Lung (tissue), 12 donors: ENCODE data around the gene RMI2. TPM values are rescaled to one million over a fixed set of nuclear protein-coding genes. Genes with fewer than 3 reads are reported as not detected.

ENCODE experiments used
- ATAC-seq: fragments of 200-7000 bp; cut with Tn5 transposase; one replicate; pipeline ENCODE4 v1.9.1; 2020; ENCODE audit warnings: moderate number of reproducible peaks; ENCODE audit not compliant: insufficient read depth, low FRiP score
- DNase-seq, 3 donors: peaks; one replicate each; pipeline ENCODE4 v3.0.0-alpha.2; 2013 to 2017
- H3K27ac ChIP-seq, 2 donors: one replicate each; pipeline ENCODE4 v1.5.1; 2013; ENCODE audit warnings: mild to moderate bottlenecking in 2 of 2, moderate library complexity in 2 of 2, control low read depth in 1 of 2, inconsistent platforms in 1 of 2, low read depth in 1 of 2, low read length in 1 of 2
- H3K27me3 ChIP-seq, 3 donors: one replicate each; pipeline ENCODE4 v1.5.1; 2013; ENCODE audit warnings: low read length in 2 of 3; ENCODE audit not compliant: control insufficient read depth in 3 of 3, insufficient read depth in 3 of 3
- H3K36me3 ChIP-seq, 4 donors: one replicate each; pipeline ENCODE4 v1.5.1; 2013; ENCODE audit warnings: low read length in 4 of 4, mild to moderate bottlenecking in 1 of 4, moderate library complexity in 1 of 4; ENCODE audit not compliant: control insufficient read depth in 4 of 4, insufficient read depth in 4 of 4
- H3K4me1 ChIP-seq, 5 donors: one replicate each; pipeline ENCODE4 v1.5.1; 2013; ENCODE audit warnings: low read length in 5 of 5, mild to moderate bottlenecking in 2 of 5, moderate library complexity in 1 of 5; ENCODE audit not compliant: control insufficient read depth in 5 of 5, insufficient read depth in 5 of 5
- H3K4me3 ChIP-seq: one replicate; pipeline ENCODE4 v1.5.1; 2013; ENCODE audit warnings: mild to moderate bottlenecking, control low read depth, moderate library complexity
- H3K9ac ChIP-seq, 2 donors: one replicate each; pipeline ENCODE4 v1.5.1; 2013; ENCODE audit warnings: low read length in 2 of 2, control low read depth in 1 of 2; ENCODE audit not compliant: insufficient read depth in 1 of 2
- H3K9me3 ChIP-seq, 4 donors: one replicate each; pipeline ENCODE4 v1.5.1; 2013; ENCODE audit warnings: low read length in 3 of 4, mild to moderate bottlenecking in 1 of 4, moderate library complexity in 1 of 4; ENCODE audit not compliant: control insufficient read depth in 4 of 4, insufficient read depth in 3 of 4
- CTCF ChIP-seq: IDR thresholded peaks from 2 replicates; pipeline ENCODE4 v1.5.1; 2012; ENCODE audit warnings: mild to moderate bottlenecking; ENCODE audit errors: control extremely low read depth, extremely low read depth
- WGBS, 2 donors: extraction: QIAGEN DNeasy Blood & Tissue Kit; methylation state at CpG; one replicate each; pipeline ENCODE4 v1.1.7; 2013; 5-methylcytosine and 5-hydroxymethylcytosine counted together
- polyA plus RNA-seq, 2 donors: library from polyadenylated mRNA; stranded (reverse); fragments of 200-250 nt; gene quantifications; one replicate each; pipeline ENCODE4 v1.2.1, GENCODE V29; 2013
- total RNA-seq, 2 donors: library from RNA; depleted of rRNA in 1 of 2; stranded (reverse); fragments of >200 nt in 1 of 2; gene quantifications; one replicate each; pipeline ENCODE4 v1.2.1, GENCODE V29; 2014 to 2021
- donor health status: control.
- donor health status: control.
- donor health status: Bipolar disorder and iron deficiency.
- donor health status: healthy.
- donor health status: DM: yes; HTN: yes; CAD: no.

Gene RMI2
- total and polyA plus RNA-seq, 4 donors, result 2.5 to 7.2 (median 4.5) TPM

- H3K4me1 ChIP-seq, result peaks cover 0 to 16% (median 5%) of the 10 kb centered on the region in 5 donors
- H3K27me3 ChIP-seq, result no peaks in the 10 kb centered on the region
- H3K9ac ChIP-seq, result no peak overlapping the region
- peaks cover 0 to 2% (median 0%) of the 10 kb centered on the region in 4 donors for H3K9me3 ChIP-seq
- ATAC-seq (no peak), DNase-seq (no peak)
- no peak overlapping the region for H3K27ac ChIP-seq
- WGBS, 2 donors, result 64 to 70% methylated on average over 9 of the region's 9 CpGs
- H3K36me3 ChIP-seq, result no peaks in the 10 kb centered on the region
- TF ChIP-seq CTCF, result no peak
- no peak overlapping the region for H3K4me3 ChIP-seq
Measured at GRCh38 chr16:11333010-11333409, 12.2 kb upstream of the RMI2 start.

GRCh38 chr16:11333702-11334101, 11.6 kb upstream of the RMI2 start:
- H3K9ac ChIP-seq, result no peak overlapping the region
- ATAC-seq, result no peak
- H3K9me3 ChIP-seq, result peaks cover 0 to 2% (median 0%) of the 10 kb centered on the region in 4 donors
- H3K4me1 ChIP-seq, result peaks cover 0 to 10% (median 5%) of the 10 kb centered on the region in 5 donors
- H3K4me3 ChIP-seq, result no peak overlapping the region
- H3K36me3 ChIP-seq, result no peaks in the 10 kb centered on the region
- no peak for TF ChIP-seq CTCF
- no peak for DNase-seq
- no peak overlapping the region for H3K27ac ChIP-seq
- WGBS, 2 donors, result 78 to 84% methylated on average over 8 of the region's 8 CpGs
- no peaks in the 10 kb centered on the region for H3K27me3 ChIP-seq

GRCh38 chr16:11334831-11335404, 10.3 kb upstream of the RMI2 start:
- Histone ChIP-seq H3K27ac (no peak overlapping the region), H3K9ac (no peak overlapping the region), H3K4me3 (no peak overlapping the region), H3K4me1 (no peaks in the 10 kb centered on the region), H3K27me3 (no peaks in the 10 kb centered on the region), H3K36me3 (no peaks in the 10 kb centered on the region), H3K9me3 (peaks cover 0 to 2% (median 0%) of the 10 kb centered on the region in 4 donors)
- ATAC-seq (no peak), DNase-seq (no peak)
- no peak for TF ChIP-seq CTCF
- 89 to 92% methylated on average over 6 of the region's 6 CpGs for WGBS, 2 donors

- H3K4me1 ChIP-seq, result peaks cover 0 to 7% (median 0%) of the 10 kb centered on the region in 5 donors
- H3K4me3 ChIP-seq, result no peak overlapping the region
- H3K36me3 ChIP-seq, result no peaks in the 10 kb centered on the region
- no peaks in the 10 kb centered on the region for H3K9me3 ChIP-seq
- no peak overlapping the region for H3K9ac ChIP-seq
- ATAC-seq (no peak), DNase-seq (no peak)
- no peak overlapping the region for H3K27ac ChIP-seq
- TF ChIP-seq CTCF, result no peak
- no peaks in the 10 kb centered on the region for H3K27me3 ChIP-seq
- WGBS, 2 donors, result 69 to 91% methylated on average over 3 of the region's 3 CpGs
Measured at GRCh38 chr16:11339075-11339474, 6.2 kb upstream of the RMI2 start.
